ENCODE data around the gene PEF1.

PEF1 gene

GRCh38 chr1:31627930-31628559 is 16.6 kb downstream of the PEF1 start:
- DNase-seq (ENCODE audit: low read depth) = no peak

- DNase-seq (ENCODE audit: low read depth) = no peak
These were observed 17.3 kb downstream of the PEF1 start for GRCh38 chr1:31627301-31627929.

GRCh38 chr1:31626223-31627207 is 18.2 kb downstream of the PEF1 start:
- no peak for DNase-seq (ENCODE audit: low read depth)

- DNase-seq (ENCODE audit: low read depth) = no peak
These were observed 19.0 kb downstream of the PEF1 start for GRCh38 chr1:31625561-31626222.

DNA sequence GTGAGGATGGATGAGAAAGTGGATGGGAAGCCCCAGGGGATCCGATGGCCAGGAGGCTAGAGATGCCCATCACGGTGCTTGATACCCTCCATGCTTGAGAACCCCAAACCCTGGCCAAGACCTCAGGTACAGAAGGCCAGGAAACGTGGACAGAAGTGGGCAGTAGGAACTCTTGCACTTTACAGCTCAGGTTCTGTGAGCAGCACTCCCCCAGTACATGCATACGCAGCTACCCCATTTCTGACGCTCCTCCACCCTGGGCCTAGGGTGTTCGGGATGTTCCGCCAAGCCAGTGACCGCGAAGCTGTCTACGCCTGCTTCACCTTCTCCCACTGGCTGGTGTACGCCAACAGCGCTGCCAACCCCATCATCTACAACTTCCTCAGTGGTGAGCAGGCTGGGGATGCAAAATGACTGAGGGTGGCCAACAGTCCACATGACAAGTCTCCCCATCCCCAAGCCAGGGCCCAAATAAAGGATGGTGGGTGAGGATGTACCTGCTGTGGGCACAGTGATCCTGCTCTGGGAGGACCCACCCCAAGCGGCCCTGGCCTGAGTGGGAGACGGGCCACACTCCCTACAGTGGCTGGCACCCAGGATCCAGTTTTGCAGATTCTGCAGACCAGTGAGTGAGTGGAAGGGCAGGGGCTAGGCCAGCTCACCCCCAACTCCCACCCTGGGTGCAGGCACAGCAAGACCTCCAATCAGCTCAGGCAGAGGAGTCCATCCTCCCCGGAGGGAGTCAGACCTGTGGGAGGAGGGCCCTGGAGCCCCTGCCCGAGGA is 19.8 kb downstream of the PEF1 start:
- no peak for DNase-seq (ENCODE audit: low read depth)

GRCh38 chr1:31624309-31624708 is 20.4 kb downstream of the PEF1 start:
- no peak for DNase-seq (ENCODE audit: low read depth)

DNA sequence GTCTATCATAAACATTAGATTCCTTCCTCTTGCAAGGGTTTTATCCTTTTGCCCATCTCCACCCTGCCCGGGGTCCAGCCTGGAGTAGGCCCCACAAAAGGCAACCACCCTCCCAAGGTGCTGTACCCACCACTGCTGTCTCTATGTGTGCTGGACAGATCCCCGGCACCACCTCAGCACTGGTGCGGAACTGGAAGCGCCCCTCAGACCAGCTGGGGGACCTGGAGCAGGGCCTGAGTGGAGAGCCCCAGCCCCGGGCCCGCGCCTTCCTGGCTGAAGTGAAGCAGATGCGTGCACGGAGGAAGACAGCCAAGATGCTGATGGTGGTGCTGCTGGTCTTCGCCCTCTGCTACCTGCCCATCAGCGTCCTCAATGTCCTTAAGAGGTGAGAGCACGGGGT is 21.3 kb downstream of the PEF1 start:
- DNase-seq (ENCODE audit: low read depth) = no peak

DNA sequence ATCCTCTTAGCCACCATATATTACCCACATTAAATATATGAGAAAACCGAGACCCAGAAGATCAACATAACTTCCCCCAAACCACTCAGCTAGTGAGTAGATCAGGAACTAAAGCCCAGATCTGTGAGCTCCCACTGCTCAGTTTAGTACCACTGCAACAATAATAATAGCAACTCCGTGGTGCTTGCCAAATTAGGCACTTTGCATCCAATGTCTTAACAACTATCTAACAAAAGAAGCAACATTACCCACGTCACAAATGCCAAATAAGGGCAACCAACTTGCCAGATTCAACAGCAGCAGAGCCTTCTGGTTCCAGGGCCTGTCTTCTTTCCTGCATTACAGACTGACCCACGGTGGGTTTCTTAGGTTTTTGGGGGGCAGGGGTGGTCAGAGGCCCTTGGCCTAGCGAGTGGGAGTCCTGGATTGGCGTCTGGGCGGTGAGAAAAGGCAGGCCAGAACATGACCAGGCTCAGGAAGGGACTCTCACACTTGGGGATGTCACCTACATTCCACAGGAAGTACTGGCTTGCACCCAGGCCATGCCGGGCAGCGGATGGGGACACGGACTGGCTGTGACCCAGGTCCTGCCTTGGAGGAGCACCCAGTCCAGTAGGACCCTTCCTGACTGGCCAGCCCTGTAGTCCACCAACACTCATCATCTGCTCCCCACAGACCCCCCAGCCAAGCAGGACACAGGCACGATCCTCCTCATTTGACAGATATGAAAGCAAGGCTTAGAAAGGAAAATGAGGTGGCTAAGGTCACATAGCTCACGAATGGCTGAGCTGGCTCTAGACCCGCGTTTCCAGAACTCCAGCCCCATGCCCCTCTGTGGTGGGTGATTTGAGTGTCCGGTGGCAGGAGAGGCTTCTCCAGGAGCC is 22.6 kb downstream of the PEF1 start:
- no peak for DNase-seq (ENCODE audit: low read depth)

GRCh38 chr1:31621498-31621820 is 23.2 kb downstream of the PEF1 start:
- DNase-seq (ENCODE audit: low read depth) = no peak

DNA sequence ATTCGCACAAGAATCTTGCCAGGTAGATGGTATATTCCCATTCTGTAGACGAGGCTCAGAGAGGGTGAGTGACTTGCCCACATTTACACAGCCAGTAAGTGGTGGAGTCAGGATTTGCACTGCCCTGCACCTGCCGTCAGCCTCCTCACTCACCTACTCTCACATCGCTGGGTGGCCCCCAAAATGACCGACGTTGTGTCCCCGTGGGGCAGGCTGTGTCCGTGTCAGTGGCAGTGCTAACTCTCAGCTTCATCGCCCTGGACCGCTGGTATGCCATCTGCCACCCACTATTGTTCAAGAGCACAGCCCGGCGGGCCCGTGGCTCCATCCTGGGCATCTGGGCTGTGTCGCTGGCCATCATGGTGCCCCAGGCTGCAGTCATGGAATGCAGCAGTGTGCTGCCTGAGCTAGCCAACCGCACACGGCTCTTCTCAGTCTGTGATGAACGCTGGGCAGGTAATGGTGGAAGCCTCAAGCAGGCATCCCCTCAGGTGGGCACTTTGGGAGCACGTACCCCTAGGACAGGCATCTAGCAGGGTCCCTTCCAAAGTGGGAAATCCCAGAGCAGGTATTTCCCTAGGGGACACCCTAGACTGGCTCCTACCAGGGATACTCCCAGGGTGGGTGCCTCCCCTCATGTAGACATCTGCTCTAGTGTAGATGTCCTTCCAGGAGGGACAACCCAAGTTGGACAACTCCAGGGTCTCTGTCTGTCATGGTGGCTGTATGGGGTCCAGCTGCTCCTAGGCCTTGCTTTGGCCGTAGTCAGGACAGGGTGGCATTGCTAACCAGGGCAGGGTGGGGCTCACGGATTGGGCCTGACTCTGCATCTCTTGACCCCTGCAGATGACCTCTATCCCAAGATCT is 23.8 kb downstream of the PEF1 start:
- no peak for DNase-seq (ENCODE audit: low read depth)

DNA sequence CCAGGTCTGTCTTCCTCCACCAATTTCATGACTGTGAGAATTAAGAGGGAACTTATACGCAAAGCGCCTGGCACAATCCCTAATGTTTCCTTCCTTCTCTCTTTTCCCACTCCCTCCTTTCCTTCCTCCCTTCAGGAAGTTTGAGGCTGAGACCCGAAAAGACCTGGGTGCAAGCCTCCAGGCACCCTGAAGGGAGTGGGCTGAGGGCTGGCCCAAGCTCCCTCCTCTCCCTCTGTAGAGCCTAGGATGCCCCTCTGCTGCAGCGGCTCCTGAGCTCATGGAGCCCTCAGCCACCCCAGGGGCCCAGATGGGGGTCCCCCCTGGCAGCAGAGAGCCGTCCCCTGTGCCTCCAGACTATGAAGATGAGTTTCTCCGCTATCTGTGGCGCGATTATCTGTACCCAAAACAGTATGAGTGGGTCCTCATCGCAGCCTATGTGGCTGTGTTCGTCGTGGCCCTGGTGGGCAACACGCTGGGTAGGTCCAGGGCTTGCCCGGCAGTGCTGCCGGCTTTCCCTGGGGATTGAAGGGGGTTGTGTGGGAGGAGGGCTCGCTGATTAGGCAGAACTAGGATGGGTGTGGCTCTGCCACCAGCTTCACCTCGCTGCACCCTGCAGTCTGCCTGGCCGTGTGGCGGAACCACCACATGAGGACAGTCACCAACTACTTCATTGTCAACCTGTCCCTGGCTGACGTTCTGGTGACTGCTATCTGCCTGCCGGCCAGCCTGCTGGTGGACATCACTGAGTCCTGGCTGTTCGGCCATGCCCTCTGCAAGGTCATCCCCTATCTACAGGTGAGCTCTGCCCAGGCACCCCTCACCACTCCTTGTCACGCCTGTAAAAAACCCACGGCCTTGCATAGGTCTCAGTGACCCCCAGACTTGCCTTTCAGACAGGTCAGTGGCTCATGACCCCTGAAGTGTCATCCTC is 25.5 kb downstream of the PEF1 start:
- no peak for DNase-seq (ENCODE audit: low read depth)

DNA sequence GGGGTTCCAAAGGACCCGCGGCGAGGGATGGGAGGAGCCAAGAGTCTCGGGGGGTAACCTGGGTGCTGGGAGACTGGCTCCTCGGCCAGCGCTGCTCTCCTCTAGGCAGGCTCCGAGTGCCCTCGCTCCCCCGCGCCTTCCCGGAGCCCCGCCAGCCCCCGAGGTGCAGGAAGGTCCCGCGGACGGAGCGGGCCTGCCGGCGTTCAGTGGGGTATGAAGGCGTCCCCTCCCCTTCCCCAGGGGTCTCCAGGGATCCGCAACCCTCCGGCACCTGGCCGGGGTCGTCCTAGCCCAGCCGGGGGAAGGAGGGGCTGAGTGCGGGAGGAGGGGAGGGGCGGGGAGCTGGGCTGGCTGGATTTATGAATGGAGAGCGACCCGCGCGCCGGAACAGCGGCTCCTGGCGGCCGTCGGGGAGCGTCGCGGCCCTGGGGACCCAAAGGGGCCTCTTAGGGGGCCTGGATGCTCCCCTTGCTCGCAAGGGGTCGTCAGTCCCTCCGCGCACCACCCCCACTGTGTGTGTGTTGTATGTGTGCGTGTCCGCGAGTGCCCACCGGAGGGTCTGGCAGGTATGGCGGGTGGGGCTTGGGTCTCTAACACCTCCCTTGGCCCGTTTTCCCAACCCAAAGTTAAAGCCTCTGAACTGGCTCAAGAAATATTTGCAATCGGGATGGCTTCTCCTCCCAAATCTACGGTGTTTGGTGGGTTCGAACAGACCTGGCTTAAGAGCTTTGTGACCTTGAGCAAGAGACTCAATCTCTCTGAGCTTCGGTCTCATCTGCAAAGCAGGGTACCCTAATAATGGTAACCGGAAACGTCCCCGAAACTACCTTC is 26.5 kb downstream of the PEF1 start:
- DNase-seq (ENCODE audit: low read depth) = no peak

DNA sequence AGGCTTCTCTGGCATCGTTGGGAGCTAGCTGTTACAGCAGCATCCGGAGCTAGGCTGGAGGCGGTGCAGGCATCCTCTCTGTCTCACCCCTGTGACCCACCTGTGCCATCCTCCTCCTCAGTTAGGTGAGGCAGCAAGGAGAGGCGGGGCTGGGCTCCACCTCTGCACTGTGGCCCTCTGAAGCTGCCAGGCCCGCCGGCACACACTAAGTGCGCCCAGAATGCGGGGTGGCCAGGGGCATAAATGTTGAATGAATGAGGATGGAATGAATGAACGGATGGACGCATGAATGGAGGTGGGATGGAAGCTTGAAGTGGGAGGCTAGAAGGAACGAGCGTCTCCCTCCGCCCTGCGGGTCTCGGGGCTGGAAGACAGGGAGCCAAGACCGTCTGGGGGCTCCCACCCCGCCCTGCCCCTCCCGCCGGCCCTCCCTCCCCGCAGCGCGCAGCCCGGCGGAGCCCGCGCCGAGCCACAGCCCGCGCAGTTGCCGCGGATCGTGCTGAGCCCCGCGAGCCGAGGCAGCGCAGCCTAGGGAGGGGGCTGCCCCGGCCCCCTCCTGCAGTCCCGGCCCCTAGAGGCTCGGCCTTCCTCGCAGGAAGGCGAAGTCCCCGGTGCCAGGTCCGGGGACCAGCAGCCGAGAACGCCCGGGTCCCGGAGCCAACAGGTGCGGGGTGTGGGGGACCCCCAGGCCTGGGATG is 27.3 kb downstream of the PEF1 start, which contains the start of gene HCRTR1:
Gene HCRTR1 (plus strand): TSS at position 472 of the 698 bp plus-strand sequence. CDS start 1,504 bp downstream, outside the sequence.
- DNase-seq (ENCODE audit: low read depth) = no peak

DNA sequence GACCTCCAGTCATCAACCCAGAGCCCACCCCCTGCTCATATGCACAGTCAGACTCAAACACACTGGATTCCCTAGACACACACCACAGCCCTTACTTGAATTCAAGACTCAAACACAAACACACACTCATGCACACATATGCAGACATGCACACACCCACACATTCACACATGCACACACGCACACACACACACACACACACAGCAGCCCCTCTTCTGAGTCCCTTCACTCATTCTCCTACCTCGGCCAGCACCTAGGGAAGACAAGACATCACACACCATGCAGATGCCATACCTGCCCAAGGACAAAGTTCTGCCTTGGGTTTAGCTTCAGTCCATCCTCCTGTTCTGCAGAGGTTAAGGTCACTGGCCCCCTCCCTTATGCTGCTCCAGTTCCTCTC is 28.7 kb downstream of the PEF1 start:
- no peak for DNase-seq (ENCODE audit: low read depth)

- DNase-seq (ENCODE audit: low read depth) = no peak
These were observed 29.3 kb downstream of the PEF1 start for GRCh38 chr1:31615414-31615813.

DNA sequence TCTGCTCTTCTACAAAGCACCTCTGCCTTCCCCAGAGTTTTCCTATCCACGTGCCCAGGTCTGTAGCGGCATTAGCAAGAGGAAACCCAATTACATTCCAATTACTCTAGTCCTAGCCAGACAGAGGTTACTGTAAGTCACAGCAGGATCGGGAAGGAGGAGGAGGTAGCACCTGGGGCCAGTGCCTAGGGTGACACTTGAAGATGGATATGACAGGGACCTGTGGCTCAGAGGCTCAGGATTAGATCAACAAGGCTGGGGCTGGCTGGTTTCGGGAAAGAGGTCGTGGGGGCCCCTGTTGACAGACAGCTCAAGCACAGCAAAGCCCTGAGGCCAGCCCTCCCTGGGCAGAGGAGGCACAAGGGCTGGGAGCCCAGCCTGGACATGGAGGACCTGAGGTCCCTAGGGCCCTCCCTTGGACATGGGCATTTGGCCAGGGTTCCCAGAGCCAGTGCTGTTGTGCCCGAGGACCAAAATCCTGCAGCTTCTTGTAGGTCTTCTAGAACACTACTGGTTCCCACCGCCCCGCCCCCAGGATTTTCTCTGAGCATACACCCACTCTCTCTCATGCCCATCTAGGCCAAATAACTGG is 30.2 kb downstream of the PEF1 start:
- no peak for DNase-seq (ENCODE audit: low read depth)

Data from stimulated activated CD8-positive, alpha-beta memory T cell treated with anti-CD3 and anti-CD28 coated beads, Interleukin-12 subunit alpha, Interleukin-12 subunit beta, amount 100 ng/mL, for 4 hours (primary cell).